Suppressor macrophage treated with lipopolysaccharide for 1 hour (primary cell): Measurements from ENCODE around the gene ANTKMT.

Source experiments
- DNase-seq, 3 donors: peaks; one replicate each; pipeline ENCODE4 v3.0.0-alpha.2; 2020 to 2022

Gene ANTKMT

GRCh38 chr16:715477-716199 lies 5.3 kb upstream of the ANTKMT start:
- DNase-seq = peak in 2 of 3 donors; percentile 34 to 56

DNA sequence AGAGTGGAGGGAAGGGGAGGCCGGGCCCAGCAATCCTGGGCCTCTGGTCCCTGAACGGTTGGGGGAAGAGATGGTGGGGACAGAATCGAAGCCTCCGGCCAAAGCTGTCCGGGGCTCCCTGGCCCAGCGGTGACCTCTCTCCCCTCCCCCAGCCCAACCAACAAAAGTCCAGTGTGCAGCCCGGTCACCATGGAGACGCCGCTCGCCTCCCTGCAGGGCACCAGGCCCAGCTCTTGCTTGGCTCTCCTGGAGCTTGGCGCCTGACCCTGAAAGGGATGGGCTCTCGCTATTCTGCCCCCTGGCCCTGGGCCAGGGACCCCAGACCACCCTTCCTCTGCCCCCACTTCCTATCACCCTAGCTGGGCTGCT lies 4.8 kb upstream of the ANTKMT start:
- no peak for DNase-seq

GRCh38 chr16:716768-717325 lies 4.1 kb upstream of the ANTKMT start:
- no peak for DNase-seq

DNA sequence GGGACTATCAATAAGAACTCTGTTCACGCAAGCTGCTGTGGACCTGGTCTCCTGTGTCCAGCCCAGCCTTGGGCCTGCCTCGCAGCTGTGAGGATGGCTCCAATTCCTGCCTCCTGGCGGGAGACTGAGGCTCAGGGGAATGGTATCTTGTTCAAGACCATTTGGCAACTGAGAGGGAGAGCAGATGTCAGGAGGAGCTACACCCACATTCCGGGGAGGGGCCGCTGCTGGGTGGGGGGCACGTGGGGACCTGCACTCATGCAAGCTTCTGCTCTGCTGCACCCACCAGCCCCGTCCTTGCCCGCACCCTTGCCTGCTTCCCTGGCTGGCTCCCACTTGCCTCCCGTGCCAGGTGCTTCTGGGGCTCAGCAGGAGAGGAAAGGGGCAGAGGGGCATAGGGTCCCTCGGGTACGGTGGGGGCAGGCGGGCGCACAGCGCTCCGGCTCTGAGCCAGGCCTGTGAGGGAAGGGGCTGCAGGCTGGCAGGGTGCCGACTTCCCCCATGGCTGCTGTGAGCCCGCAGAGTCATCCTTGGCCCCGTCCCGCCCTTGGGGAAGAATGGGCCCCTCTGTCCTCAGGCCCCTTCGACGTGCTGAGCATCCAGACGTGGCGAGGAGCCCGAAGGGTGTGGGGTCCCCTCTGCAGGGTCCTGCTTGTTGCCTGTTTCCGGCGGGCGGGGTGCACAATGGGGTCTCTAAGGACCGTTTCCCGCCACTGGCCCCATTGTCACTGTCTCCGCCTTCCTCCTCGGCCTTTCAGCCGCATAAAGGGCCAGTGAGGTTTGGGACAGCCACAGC lies 3.3 kb upstream of the ANTKMT start:
- DNase-seq = no peak

GRCh38 chr16:718389-718788 lies 2.6 kb upstream of the ANTKMT start:
- no peak for DNase-seq

GRCh38 chr16:718922-719321 lies 2.0 kb upstream of the ANTKMT start:
- no peak for DNase-seq

- DNase-seq = no peak
Observed at GRCh38 chr16:719815-720446, 1.0 kb upstream of the ANTKMT start.

DNA sequence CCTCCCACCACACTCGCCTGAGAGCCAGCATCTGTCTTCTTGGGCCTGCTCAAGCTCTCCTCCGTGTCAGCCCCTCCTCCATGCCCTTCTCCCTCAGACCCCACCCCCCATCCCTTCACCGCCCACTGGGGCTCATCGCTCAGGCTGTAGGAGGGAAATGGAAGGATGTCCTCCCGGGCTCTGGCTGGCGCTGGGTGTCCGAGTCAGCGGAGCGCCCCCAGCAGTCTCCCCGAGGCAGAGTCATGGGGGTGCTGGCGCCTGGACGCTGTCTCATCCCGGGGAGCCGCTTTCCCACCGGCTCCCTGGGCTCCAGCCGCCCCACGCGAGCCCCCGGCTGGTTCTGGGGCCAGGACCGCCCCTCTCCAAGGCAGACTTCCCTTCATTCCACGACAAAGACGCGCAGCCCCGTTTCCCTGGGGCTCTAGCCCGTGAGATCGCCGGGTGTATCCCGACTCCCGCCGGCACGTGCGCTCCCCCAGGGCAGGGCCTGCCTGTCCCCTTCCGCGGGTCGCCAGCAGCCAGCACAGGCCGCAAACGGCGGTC lies 428 bp upstream of the ANTKMT start:
- DNase-seq = peak; percentile 40 to 58 (median 44)

DNA sequence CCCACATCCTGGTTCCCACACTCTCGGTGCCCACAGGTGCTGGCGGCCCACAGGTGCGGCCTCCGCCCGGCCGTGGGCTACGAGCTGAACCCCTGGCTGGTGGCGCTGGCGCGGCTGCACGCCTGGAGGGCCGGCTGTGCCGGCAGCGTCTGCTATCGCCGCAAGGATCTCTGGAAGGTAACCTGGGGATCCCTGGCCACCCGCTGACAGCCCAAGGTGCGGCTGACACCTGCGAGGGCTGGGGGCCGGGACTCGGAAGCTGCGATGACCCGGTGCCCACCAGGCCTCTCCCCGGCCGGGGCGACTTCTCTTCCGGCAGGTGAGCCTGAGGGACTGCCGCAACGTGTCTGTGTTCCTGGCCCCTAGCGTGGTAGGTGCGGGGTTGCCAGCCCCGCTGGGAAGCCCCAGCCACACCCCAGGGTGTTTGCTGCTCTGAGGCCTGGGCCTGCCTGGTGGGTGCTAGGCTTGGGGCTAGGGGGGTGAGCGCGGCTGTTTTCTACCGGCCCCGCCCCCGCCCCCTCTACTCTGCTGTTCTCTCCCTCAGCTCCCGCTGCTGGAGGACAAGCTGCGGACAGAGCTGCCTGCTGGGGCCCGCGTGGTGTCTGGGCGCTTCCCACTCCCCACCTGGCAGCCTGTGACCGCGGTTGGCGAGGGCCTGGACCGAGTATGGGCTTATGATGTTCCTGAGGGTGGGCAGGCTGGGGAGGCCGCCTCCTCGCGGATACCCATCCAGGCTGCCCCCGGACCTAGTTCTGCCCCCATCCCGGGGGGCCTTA lies 1.0 kb downstream of the ANTKMT start:
- DNase-seq = no peak

GRCh38 chr16:722835-723633 lies 2.1 kb downstream of the ANTKMT start:
- no peak for DNase-seq

GRCh38 chr16:723695-724094 lies 2.7 kb downstream of the ANTKMT start:
- no peak for DNase-seq

DNA sequence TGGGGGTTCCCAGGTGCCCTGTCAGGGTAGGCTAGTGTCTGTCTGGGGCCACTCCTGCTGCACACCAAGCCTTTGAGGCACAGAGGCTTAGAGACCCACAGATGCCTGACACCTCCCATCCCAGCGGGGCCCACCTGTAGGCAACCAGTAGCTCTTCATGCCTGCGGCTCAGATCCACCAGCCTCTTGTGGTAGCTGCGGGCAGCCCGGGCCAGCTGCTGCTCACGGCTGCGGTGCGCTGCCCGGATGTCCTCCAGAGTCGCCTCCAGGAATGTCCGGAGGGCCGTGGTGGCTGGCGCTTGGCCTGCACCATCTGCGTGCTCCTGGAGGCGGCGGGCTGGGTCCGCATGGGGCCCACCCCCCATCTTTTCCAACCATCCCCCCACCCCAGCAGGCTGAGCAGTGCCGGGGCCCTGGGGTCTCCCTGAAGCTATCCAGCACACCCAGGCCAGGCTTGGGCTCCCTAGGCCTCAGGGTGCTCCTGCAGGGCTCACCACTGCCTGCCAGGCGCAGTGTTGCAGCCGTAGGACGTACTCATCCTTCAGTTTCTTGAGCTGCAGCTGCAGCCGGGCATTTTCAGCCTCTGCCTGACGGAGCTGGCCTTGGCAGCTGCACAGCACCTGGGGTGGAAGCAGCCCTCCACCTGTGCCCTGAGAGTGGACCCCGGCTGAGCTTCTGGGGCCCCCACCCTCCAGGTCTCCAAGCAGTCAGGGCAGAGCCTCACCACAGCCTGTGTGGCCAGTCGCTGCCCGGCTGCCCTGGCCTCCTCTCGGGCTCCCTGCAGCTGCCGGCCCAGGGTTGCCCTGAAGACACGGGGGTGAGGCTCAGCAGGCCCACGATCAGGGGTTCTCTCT lies 3.5 kb downstream of the ANTKMT start:
- no peak for DNase-seq

- no peak for DNase-seq
Observed at GRCh38 chr16:725041-725376, 4.1 kb downstream of the ANTKMT start.

DNA sequence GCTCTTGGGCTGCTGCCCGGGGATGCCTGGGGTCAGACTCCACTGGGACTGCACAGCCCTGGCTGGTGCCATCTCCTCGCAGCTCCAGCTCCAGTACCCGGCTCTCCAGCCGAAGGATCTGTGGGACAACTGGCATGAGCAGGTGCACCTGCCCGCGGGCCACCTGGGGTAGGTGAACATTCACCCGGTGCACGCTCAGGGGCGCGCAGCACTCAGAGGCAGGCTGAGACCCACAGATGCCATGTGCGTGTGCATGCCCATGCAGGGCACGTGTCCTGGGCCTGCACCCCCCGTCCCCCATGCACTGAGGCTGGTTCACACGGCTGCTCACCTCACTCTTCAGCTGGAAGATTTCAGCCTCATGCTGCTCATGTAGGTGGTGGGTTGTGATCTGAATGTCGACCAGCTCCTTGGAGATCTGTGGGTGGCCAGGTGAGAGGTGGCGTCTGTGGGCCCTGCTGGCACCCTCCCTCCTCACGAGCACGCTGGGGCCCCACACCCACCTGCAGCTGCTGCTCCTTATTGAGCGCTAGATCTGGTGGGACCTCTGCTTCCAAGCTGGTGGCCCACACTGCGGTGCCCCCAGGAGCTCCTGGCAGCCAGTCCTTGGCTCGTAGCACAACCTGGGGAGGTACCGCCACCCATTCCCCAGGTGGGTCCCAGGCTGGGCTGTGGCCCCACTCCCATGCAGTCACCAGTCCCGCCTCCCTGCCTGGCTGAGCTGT lies 4.7 kb downstream of the ANTKMT start:
- DNase-seq = no peak

DNA sequence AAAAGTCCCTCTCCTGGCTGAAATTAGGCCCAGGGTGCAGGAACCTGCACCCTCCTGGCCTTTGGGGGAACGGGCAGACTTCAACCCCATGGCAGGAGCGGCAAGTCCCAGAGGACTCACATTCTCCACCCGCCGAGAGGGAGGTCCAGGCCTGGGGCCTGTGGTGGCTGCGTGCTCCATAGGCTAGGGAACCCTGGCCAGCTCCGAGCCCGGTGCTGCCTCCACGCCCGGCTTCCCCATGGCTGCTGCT lies 5.2 kb downstream of the ANTKMT start:
- no peak for DNase-seq

- peak; percentile 42 to 73 (median 60) for DNase-seq
Observed at GRCh38 chr16:726438-727290, 5.7 kb downstream of the ANTKMT start, which contains the start of the genes CCDC78 and HAGHL. CCDC78 (minus strand) TSS chr16:726443; CDS start chr16:726367, 76 bp downstream. HAGHL (plus strand) TSS chr16:727106; CDS start chr16:727510, 404 bp downstream.

DNA sequence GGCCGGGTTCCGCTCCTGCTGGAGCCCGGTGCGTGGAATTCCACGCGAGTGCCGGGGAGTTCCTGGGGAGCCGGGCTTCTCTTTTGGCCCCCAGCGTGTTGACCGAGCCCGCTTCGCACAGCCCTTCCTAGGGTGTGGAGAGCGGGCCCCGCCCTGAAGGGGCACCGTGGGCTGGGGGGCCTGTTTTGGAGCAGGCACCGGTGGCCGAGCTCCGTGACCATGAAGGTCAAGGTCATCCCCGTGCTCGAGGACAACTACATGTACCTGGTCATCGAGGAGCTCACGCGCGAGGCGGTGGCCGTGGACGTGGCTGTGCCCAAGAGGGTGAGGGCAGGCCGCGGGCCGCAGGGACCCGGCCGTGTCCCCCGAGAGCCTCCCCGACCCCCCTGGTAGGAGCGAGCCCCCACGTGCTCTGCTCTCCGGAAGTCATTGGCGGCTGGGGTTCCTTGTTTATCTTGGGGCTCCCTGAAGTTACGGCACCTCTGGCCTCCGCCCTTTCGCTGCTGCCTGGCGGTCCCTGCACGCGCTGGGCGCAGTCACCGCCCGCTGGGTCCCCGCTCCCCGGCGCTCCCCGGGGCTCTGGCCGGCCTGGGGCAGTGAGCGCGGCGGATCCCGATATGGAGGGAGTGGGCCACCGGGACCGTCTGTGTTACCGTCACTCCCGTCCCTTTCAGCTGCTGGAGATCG lies 6.5 kb downstream of the ANTKMT start:
- DNase-seq = peak; percentile 34 to 65 (median 51)

- DNase-seq = peak; percentile 49 to 83 (median 66)
Observed at GRCh38 chr16:728131-728889, 7.4 kb downstream of the ANTKMT start.
